ENCODE measurements around the gene ZFHX3.

GRCh38 chr16:72894293-72895151 lies 153.4 kb downstream of the ZFHX3 start:
- no peak for TF ChIP-seq CTCF (IDR thresholded peaks at IDR 0.05; ENCODE audit: poor library complexity, severe bottlenecking)
- TF ChIP-seq REST (IDR thresholded peaks at IDR 0.05; ENCODE audit: borderline replicate concordance) = no peak
- no peak for TF ChIP-seq RAD21 (conservative IDR thresholded peaks at IDR 0.05)
- TF ChIP-seq SMC3 (conservative IDR thresholded peaks at IDR 0.05; ENCODE audit: poor library complexity) = no peak
- TF ChIP-seq EZH2 (IDR thresholded peaks at IDR 0.05; ENCODE audit: borderline replicate concordance, insufficient read depth, low read length, poor library complexity, severe bottlenecking) = no peak
- no peak for TF ChIP-seq POLR2AphosphoS5 (IDR thresholded peaks at IDR 0.05)

Measured in neural cell (in vitro differentiated cells).